D341Med (cell line): ENCODE measurements around the gene IGF1.
"Not testable (repeated sequence)": the region's sequence is repeated elsewhere in the genome, so short reads cannot be mapped to it uniquely, and the experiment has no call there.

Experiments used
- DNase-seq: peaks from one replicate; pipeline ENCODE4 v3.0.0; 2012; ENCODE audit warnings: low spot score

The IGF1 gene

GRCh38 chr12:102379346-102380162, 100.8 kb downstream of the IGF1 start:
- no peak for DNase-seq

GRCh38 chr12:102376781-102377180, 103.6 kb downstream of the IGF1 start:
- DNase-seq, result no peak

- DNase-seq, result no peak
These were observed 104.1 kb downstream of the IGF1 start for GRCh38 chr12:102376181-102376747.

GRCh38 chr12:102374190-102374589, 106.2 kb downstream of the IGF1 start:
- DNase-seq, result no peak

GRCh38 chr12:102372087-102372486, 108.3 kb downstream of the IGF1 start:
- DNase-seq, result no peak

GRCh38 chr12:102371165-102371564, 109.2 kb downstream of the IGF1 start:
- DNase-seq, result no peak

GRCh38 chr12:102369876-102370275, 110.5 kb downstream of the IGF1 start:
- no peak for DNase-seq

GRCh38 chr12:102365365-102365764, 115.0 kb downstream of the IGF1 start:
- no peak for DNase-seq

GRCh38 chr12:102364709-102365108, 115.7 kb downstream of the IGF1 start:
- DNase-seq, result no peak

GRCh38 chr12:102356690-102357089, 123.7 kb downstream of the IGF1 start:
- no peak for DNase-seq

GRCh38 chr12:102354281-102354680, 126.1 kb downstream of the IGF1 start:
- not testable (repeated sequence) for DNase-seq

GRCh38 chr12:102351322-102351721, 129.0 kb downstream of the IGF1 start:
- DNase-seq, result no peak

GRCh38 chr12:102350070-102350469, 130.3 kb downstream of the IGF1 start:
- DNase-seq, result peak; percentile 55

GRCh38 chr12:102349079-102349478, 131.3 kb downstream of the IGF1 start:
- DNase-seq, result no peak

- DNase-seq, result no peak
These were observed 132.6 kb downstream of the IGF1 start for GRCh38 chr12:102347811-102348210.
